ENCODE data around the gene ABCG5. TPM values are rescaled to one million over a fixed set of nuclear protein-coding genes. Genes with fewer than 3 reads are reported as not detected.

The ABCG5 gene
- total RNA-seq, 6 donors from 2014 or later, result 0.09 TPM; not detected in 5

- ATAC-seq (ENCODE audit: low FRiP score in 2 of 2) (peak; percentile 19 to 53), DNase-seq (peak in 1 of 2 donors; percentile 84)
- TF ChIP-seq POLR2A (IDR thresholded peaks at IDR 0.05) (no peak), EP300 (IDR thresholded peaks at IDR 0.05) (no peak), POLR2AphosphoS5 (IDR thresholded peaks at IDR 0.05) (no peak), CTCF (IDR thresholded peaks at IDR 0.05) (no peak)
- Histone ChIP-seq H3K9me3 (no peaks in the 10 kb centered on the region), H3K36me3 (no peaks in the 10 kb centered on the region), H3K27me3 (peaks cover 0 to 8% (median 2%) of the 10 kb centered on the region in 4 donors), H3K27ac (no peak overlapping the region), H3K4me1 (peaks cover 0 to 8% (median 0%) of the 10 kb centered on the region in 4 donors), H3K4me3 (peak overlapping the region in 3 of 4 donors; percentile 7 to 25 (median 21))
- WGBS, 2 donors, result 9 to 11% methylated on average over 38 to 51 of the region's 54 CpGs
These were observed 6.9 kb downstream of the ABCG5 start for GRCh38 chr2:43831543-43832294.

GRCh38 chr2:43826305-43827250 lies 12.1 kb downstream of the ABCG5 start:
- no peaks in the 10 kb centered on the region for H3K9me3 ChIP-seq
- no peaks in the 10 kb centered on the region for H3K36me3 ChIP-seq
- no peak overlapping the region for H3K4me3 ChIP-seq
- H3K27me3 ChIP-seq, result peaks cover 0 to 3% (median under 1%) of the 10 kb centered on the region in 4 donors
- H3K4me1 ChIP-seq, result peaks cover 0 to 3% (median 0%) of the 10 kb centered on the region in 4 donors
- DNase-seq (peak in 1 of 2 donors; percentile 73), ATAC-seq (ENCODE audit: low FRiP score in 2 of 2) (no peak)
- WGBS, 2 donors, result 91 to 95% methylated on average over 16 to 17 of the region's 17 CpGs
- TF ChIP-seq POLR2A (IDR thresholded peaks at IDR 0.05), result no peak
- no peak overlapping the region for H3K27ac ChIP-seq

DNA sequence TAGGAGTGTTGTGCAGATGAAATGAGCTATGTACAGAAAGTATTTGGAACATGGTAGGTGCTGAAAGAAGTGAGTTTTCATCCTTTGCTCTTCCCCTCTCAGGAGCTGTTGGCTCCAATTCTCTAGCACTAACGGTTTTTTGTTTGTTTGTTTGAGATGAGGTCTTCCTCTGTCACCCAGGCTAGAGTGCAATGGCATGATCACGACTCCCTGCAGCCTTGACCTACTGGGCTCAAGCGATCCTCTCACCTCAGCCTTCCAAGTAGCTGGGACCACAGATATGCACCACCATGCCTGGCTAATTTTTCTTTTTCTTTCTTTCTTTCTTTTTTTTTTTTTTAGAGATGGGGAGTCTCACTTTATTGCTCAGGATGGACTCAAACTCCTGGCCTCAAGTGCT lies 12.8 kb downstream of the ABCG5 start:
- TF ChIP-seq POLR2A (IDR thresholded peaks at IDR 0.05), result no peak
- TF ChIP-seq EP300 (IDR thresholded peaks at IDR 0.05), result no peak
- TF ChIP-seq POLR2AphosphoS5 (IDR thresholded peaks at IDR 0.05), result no peak
- TF ChIP-seq CTCF (IDR thresholded peaks at IDR 0.05), result no peak
- Histone ChIP-seq H3K9me3 (no peaks in the 10 kb centered on the region), H3K4me3 (no peak overlapping the region), H3K27ac (no peak overlapping the region), H3K4me1 (no peaks in the 10 kb centered on the region), H3K36me3 (no peaks in the 10 kb centered on the region), H3K27me3 (no peaks in the 10 kb centered on the region)
- no peak for DNase-seq
- ATAC-seq (ENCODE audit: low FRiP score in 2 of 2), result no peak
- WGBS, 2 donors, result 60 to 72% methylated on average over 3 of the region's 3 CpGs

DNA sequence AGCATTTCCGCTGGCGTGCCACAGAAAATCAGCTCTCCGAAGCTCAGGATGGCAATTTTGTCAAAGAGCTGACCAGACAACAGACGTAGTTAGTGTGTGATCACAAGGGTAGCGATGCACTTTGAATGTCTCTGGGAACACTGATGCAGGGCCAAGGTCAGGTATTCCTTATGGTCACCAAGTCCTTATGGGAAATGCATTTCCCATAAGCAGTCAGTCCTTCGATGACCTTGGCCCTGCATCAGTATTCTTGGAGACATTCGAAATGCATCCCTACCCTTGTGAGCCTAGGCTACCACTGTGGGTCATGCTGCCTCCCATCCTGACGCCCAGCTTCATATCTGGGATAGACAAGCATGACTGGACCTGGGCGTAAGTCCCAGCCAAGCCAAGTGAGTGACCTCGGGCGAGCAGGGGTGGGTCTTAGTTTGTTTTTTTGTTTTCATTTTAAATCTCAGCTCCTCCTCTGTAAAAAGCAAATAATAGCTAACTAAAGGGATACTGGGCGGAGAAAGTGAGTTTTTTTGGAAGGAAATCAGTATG lies 13.6 kb downstream of the ABCG5 start:
- H3K4me1 ChIP-seq, result no peaks in the 10 kb centered on the region
- H3K27ac ChIP-seq, result no peak overlapping the region
- no peaks in the 10 kb centered on the region for H3K27me3 ChIP-seq
- ATAC-seq (ENCODE audit: low FRiP score in 2 of 2) (no peak), DNase-seq (no peak)
- no peak for TF ChIP-seq CTCF (IDR thresholded peaks at IDR 0.05)
- no peak for TF ChIP-seq EP300 (IDR thresholded peaks at IDR 0.05)
- TF ChIP-seq POLR2AphosphoS5 (IDR thresholded peaks at IDR 0.05), result no peak
- no peak for TF ChIP-seq POLR2A (IDR thresholded peaks at IDR 0.05)
- H3K4me3 ChIP-seq, result no peak overlapping the region
- H3K9me3 ChIP-seq, result no peaks in the 10 kb centered on the region
- H3K36me3 ChIP-seq, result no peaks in the 10 kb centered on the region
- 86 to 92% methylated on average over 11 to 12 of the region's 12 CpGs for WGBS, 2 donors

GRCh38 chr2:43824512-43824911 lies 14.1 kb downstream of the ABCG5 start:
- 87 to 97% methylated on average over 2 of the region's 2 CpGs for WGBS, 2 donors

More at GRCh38 chr2:43824512-43824911, 14.1 kb downstream of the ABCG5 start:
- H3K4me3 ChIP-seq, result no peak overlapping the region
- no peaks in the 10 kb centered on the region for H3K9me3 ChIP-seq
- ATAC-seq (ENCODE audit: low FRiP score in 2 of 2), result no peak
- H3K36me3 ChIP-seq, result no peaks in the 10 kb centered on the region
- no peak for TF ChIP-seq CTCF (IDR thresholded peaks at IDR 0.05)
- TF ChIP-seq POLR2AphosphoS5 (IDR thresholded peaks at IDR 0.05), result no peak
- TF ChIP-seq POLR2A (IDR thresholded peaks at IDR 0.05), result no peak
- TF ChIP-seq EP300 (IDR thresholded peaks at IDR 0.05), result no peak
- no peak overlapping the region for H3K27ac ChIP-seq
- no peak for DNase-seq
- H3K27me3 ChIP-seq, result no peaks in the 10 kb centered on the region
- H3K4me1 ChIP-seq, result no peaks in the 10 kb centered on the region

Data from upper lobe of left lung (tissue), 6 donors.